Adrenal gland (tissue), 12 donors: ENCODE measurements around the gene ZBTB9. TPM values are rescaled to one million over a fixed set of nuclear protein-coding genes. Genes with fewer than 3 reads are reported as not detected.

Experiments used
- DNase-seq, 7 donors: peaks; one replicate each; pipeline ENCODE4 v3.0.0-alpha.2; 2019 to 2020
- H3K27ac ChIP-seq, 5 donors: fragments of 200-600 bp; sonication (generic) in 4 of 5; 1 replicate in 3 of 5; 2 replicates in 2 of 5; pipeline versions ENCODE4 v1.5.1 to v1.8.0; 2016 to 2020; ENCODE audit warnings: mild to moderate bottlenecking in 1 of 5
- H3K27me3 ChIP-seq: fragments of 200-600 bp; 2 replicates; pipeline ENCODE4 v1.8.0; 2021
- H3K36me3 ChIP-seq, 2 donors: fragments of 200-600 bp; replicated peaks in 1 of 2; 1 replicate in 1 of 2; 2 replicates in 1 of 2; pipeline versions ENCODE4 v1.5.1 to v1.8.0; 2018 to 2022
- H3K4me1 ChIP-seq, 2 donors: fragments of 200-600 bp; replicated peaks in 1 of 2; 1 replicate in 1 of 2; 2 replicates in 1 of 2; pipeline versions ENCODE4 v1.5.1 to v1.8.0; 2018 to 2021
- H3K4me3 ChIP-seq, 4 donors: fragments of 200-600 bp; sonication (generic) in 3 of 4; one replicate each; pipeline ENCODE4 v1.5.1; 2016 to 2018
- H3K9me3 ChIP-seq, 3 donors: fragments of 200-600 bp; sonication (generic) in 1 of 3; replicated peaks in 1 of 3; 1 replicate in 2 of 3; 2 replicates in 1 of 3; pipeline versions ENCODE4 v1.5.1 to v1.8.0; 2016 to 2021
- POLR2A ChIP-seq, 2 donors: fragments of 450-650 bp; IDR thresholded peaks; one replicate each; pipeline ENCODE4 v1.6.1; 2017; ENCODE audit warnings: antibody characterized with exemption in 2 of 2, mild to moderate bottlenecking in 2 of 2, moderate library complexity in 1 of 2
- WGBS, 4 donors: extraction: QIAGEN DNeasy Blood & Tissue Kit in 2 of 4; methylation state at CpG; one replicate each; pipeline versions ENCODE4 v1.1.5 to v1.1.7; 2013 to 2017; 5-methylcytosine and 5-hydroxymethylcytosine counted together
- intact Hi-C, 2 donors: fragments of 100-400 bp; cut with DNase I; formaldehyde crosslinking; loops; one replicate each; pipeline versions ENCODE4 v1.14.1 to v1.15.0; 2022 to 2023
- polyA plus RNA-seq, 3 donors: library from polyadenylated mRNA; stranded (reverse); fragments of 200-250 nt in 2 of 3; fragments of 350-450 nt in 1 of 3; fragmentation: Illumina TruSeq in 1 of 3; extraction: RNeasy Lipid Tissue Mini Kit (QIAGEN cat#74804) in 1 of 3; gene quantifications; one replicate each; pipeline ENCODE4 v1.2.3, GENCODE V29; 2013 to 2014
- total RNA-seq, 9 donors: library from RNA; depleted of rRNA in 4 of 9; stranded (reverse); fragments of >200 nt in 4 of 9; fragments of 120-200 nt in 1 of 9; fragmentation: NEBNext Ultra II Directional in 1 of 9; extraction: Animal tissue kit (Norgen Biotek cat#: 25700) in 1 of 9; gene quantifications; one replicate each; pipeline versions ENCODE4 v1.1.0 to v1.2.4, GENCODE V29; 2013 to 2023
- TF ChIP-seq, protein P1 (sequence below), 6 experiments: fragments of 450-650 bp in 4 of 6; fragments of 200-600 bp in 2 of 6; sonication (generic) in 1 of 6; IDR thresholded peaks; 1 replicate in 5 of 6; 2 replicates in 1 of 6; pipeline versions ENCODE4 v1.5.1 to v1.8.0; 2016 to 2021; ENCODE audit warnings: antibody characterized with exemption in 6 of 6, mild to moderate bottlenecking in 2 of 6, moderate library complexity in 1 of 6
- donor health status: healthy with polysubstance abuse.
- donor health status: Bipolar disorder and iron deficiency.
- donor health status: DM: yes; HTN: yes; CAD: no.
- donor health status: DM: no; HTN: no; CAD: no.
- donor health status: DM: no; HTN: no; CAD: no.
- donor health status: DM: yes; HTN: yes; CAD: no.

Gene ZBTB9
- total and polyA plus RNA-seq, 12 donors = 2.3 to 11.2 (median 6.7) TPM

DNA sequence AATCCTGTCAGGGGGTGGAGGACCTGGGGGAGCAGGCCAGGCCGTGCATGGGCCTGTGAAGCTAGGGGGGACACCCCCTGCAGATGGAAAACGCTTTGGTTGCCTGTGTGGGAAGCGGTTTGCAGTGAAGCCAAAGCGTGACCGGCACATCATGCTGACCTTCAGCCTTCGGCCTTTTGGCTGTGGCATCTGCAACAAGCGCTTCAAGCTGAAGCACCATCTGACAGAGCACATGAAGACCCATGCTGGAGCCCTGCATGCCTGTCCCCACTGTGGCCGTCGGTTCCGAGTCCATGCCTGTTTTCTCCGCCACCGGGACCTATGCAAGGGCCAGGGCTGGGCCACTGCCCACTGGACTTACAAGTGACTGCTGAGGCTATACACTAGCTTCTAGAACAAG is 1.8 kb downstream of the ZBTB9 start:
- Histone ChIP-seq H3K4me1 (peaks cover 5 to 14% of the 10 kb centered on the region in 2 donors), H3K27me3 (no peaks in the 10 kb centered on the region), H3K27ac (no peak overlapping the region), H3K36me3 (peaks cover 0 to 3% of the 10 kb centered on the region in 2 donors), H3K4me3 (no peak overlapping the region), H3K9me3 (no peaks in the 10 kb centered on the region)
- no peak for DNase-seq
- TF ChIP-seq, protein P1, sequence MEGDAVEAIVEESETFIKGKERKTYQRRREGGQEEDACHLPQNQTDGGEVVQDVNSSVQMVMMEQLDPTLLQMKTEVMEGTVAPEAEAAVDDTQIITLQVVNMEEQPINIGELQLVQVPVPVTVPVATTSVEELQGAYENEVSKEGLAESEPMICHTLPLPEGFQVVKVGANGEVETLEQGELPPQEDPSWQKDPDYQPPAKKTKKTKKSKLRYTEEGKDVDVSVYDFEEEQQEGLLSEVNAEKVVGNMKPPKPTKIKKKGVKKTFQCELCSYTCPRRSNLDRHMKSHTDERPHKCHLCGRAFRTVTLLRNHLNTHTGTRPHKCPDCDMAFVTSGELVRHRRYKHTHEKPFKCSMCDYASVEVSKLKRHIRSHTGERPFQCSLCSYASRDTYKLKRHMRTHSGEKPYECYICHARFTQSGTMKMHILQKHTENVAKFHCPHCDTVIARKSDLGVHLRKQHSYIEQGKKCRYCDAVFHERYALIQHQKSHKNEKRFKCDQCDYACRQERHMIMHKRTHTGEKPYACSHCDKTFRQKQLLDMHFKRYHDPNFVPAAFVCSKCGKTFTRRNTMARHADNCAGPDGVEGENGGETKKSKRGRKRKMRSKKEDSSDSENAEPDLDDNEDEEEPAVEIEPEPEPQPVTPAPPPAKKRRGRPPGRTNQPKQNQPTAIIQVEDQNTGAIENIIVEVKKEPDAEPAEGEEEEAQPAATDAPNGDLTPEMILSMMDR (IDR thresholded peaks at IDR 0.05) = no peak
- TF ChIP-seq POLR2A (IDR thresholded peaks at IDR 0.05) = no peak
- intact Hi-C loops = loop anchor here in 1 of 2 donors (10.0 kb wide), 1 partner anchor 109 kb away; no protein-coding TSS in a partner anchor
- WGBS, 4 donors = 94 to 100% (median 96%) methylated on average over 12 of the region's 12 CpGs

DNA sequence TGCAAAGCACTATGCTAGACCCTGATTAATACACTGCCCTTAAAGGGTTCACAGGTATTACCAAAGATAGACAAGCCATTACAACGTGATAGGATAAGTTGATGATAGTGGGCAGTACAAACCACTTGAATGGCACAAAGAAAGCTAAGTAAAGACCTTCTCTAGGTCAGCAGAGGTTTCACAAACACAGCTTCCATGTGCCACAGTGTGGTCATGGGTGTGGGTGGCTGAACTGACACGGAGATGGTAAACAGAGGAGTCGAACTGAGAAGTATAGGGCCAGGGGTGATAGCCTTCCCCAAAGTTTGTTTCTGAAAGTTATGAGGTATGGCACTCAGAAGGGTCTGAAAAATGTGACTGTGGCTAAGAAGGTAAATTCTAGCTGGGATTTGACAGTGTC is 4.3 kb downstream of the ZBTB9 start:
- Histone ChIP-seq H3K4me1 (peaks cover 5 to 6% of the 10 kb centered on the region in 2 donors), H3K9me3 (no peaks in the 10 kb centered on the region), H3K36me3 (peaks cover 0 to 3% of the 10 kb centered on the region in 2 donors), H3K27me3 (no peaks in the 10 kb centered on the region), H3K4me3 (no peak overlapping the region), H3K27ac (no peak overlapping the region)
- 53 to 64% (median 60%) methylated on average over 3 of the region's 3 CpGs for WGBS, 4 donors
- no peak for TF ChIP-seq POLR2A (IDR thresholded peaks at IDR 0.05)
- TF ChIP-seq, protein P1 (IDR thresholded peaks at IDR 0.05) = no peak
- intact Hi-C loops = loop anchor here in 1 of 2 donors (10.0 kb wide), 1 partner anchor 106 kb away; no protein-coding TSS in a partner anchor
- no peak for DNase-seq

DNA sequence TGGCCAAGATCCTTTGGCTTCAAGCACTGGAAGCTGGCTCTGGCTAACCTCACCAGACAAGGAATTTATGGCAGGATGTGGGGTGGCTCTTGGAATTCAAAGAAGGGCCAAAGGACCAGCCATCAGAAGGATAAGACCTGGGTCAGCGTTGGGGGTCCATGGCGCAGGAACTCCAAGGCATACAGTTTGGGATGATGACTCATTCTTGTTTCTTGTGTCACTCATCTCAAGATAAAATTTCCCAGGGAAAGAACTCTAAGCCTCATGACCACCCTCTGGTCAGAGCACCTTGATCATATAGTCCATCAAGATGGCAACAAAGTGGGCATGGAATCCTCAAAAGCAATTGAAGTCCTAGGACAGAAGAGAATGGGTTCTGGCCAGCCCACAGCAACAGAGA is 4.8 kb downstream of the ZBTB9 start:
- intact Hi-C loops = loop anchor here in 1 of 2 donors (10.0 kb wide), 1 partner anchor 106 kb away; no protein-coding TSS in a partner anchor
- no peak for DNase-seq

DNA sequence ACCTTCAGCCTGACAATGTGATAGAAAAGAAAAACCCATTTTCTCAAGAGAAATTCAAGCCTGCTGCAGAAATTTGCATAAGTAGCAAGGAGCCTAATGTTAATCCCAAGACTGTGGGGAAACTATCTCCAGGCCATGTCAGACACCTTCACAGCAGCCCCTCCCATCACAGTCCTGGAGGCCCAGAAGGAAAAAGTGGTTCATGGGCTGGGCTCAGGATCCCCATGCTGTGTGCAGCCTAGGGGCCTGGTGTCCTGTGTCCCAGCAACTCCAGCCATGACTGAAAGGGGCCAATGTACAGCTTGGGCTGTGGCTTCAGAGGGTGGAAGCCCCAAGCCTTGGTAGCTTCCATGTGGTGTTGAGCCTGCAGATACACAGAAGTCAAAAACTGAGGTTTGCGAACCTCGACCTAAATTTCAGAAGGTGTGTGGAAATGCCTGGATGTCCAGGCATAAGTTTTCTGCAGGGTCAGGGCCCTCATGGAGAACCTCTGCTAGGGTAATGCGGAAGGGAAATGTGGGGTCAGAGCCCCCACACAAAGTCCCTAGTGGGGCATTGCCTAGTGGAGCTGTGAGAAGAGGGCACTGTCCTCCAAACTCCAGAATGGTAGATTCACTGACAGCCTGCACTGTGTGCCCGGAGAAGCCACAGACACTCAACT is 11.8 kb downstream of the ZBTB9 start:
- TF ChIP-seq, protein P1 (IDR thresholded peaks at IDR 0.05) = no peak
- no peak for TF ChIP-seq POLR2A (IDR thresholded peaks at IDR 0.05)
- 87 to 100% (median 92%) methylated on average over 2 to 4 of the region's 4 CpGs for WGBS, 4 donors
- intact Hi-C loops = no loop called here
- H3K4me1 ChIP-seq = no peaks in the 10 kb centered on the region
- H3K27me3 ChIP-seq = no peaks in the 10 kb centered on the region
- no peak overlapping the region for H3K4me3 ChIP-seq
- no peak for DNase-seq
- H3K36me3 ChIP-seq = no peaks in the 10 kb centered on the region
- H3K9me3 ChIP-seq = no peaks in the 10 kb centered on the region
- H3K27ac ChIP-seq = no peak overlapping the region

More for the DNA sequence above, 4.8 kb downstream of the ZBTB9 start:
- H3K27me3 ChIP-seq = no peaks in the 10 kb centered on the region
- no peak overlapping the region for H3K4me3 ChIP-seq
- no peaks in the 10 kb centered on the region for H3K9me3 ChIP-seq
- H3K4me1 ChIP-seq = peaks cover 5 to 6% of the 10 kb centered on the region in 2 donors
- no peak for TF ChIP-seq POLR2A (IDR thresholded peaks at IDR 0.05)
- TF ChIP-seq, protein P1 (IDR thresholded peaks at IDR 0.05) = no peak
- no peak overlapping the region for H3K27ac ChIP-seq
- 87 to 97% (median 95%) methylated on average over 2 of the region's 2 CpGs for WGBS, 4 donors
- H3K36me3 ChIP-seq = peaks cover 0 to 3% of the 10 kb centered on the region in 2 donors
